HepG2 (cell line): Measurements from ENCODE around the gene THSD1. TPM values are rescaled to one million over a fixed set of nuclear protein-coding genes. Genes with fewer than 3 reads are reported as not detected.
A peak's percentile ranks its signal among the peaks of the same experiment; 100 is the strongest.

Source experiments
- CREB1 ChIP-seq, 2 experiments: fragments of 450-650 bp in 1 of 2; IDR thresholded peaks; 2 replicates each; pipeline ENCODE4 v1.6.1; 2016 to 2017; ENCODE audit warnings: control low read depth in 1 of 2, mild to moderate bottlenecking in 1 of 2, missing compliant biosample characterization in 1 of 2, missing genetic modification characterization in 1 of 2
- GATA4 ChIP-seq: sonication (generic); IDR thresholded peaks from 2 replicates; pipeline ENCODE4 v1.6.1; 2016; ENCODE audit warnings: antibody characterized with exemption, low read depth, borderline replicate concordance
- GATAD2A ChIP-seq: IDR thresholded peaks from 2 replicates; pipeline ENCODE4 v1.6.1; 2016
- HDAC6 ChIP-seq: fragments of 200-600 bp; sonication (generic); IDR thresholded peaks from 2 replicates; pipeline ENCODE4 v1.7.0; 2017; ENCODE audit warnings: mild to moderate bottlenecking, antibody characterized with exemption, low read length, low read depth
- HMG20A ChIP-seq: IDR thresholded peaks from 2 replicates; pipeline ENCODE4 v1.6.1; 2016; ENCODE audit warnings: borderline replicate concordance
- ISX ChIP-seq: sonication (generic); formaldehyde crosslinking; conservative IDR thresholded peaks from 2 replicates; pipeline ENCODE4 v1.5.0; 2020; ENCODE audit warnings: missing genetic modification reagents
- MTA3 ChIP-seq: sonication (generic); formaldehyde crosslinking; IDR thresholded peaks from 2 replicates; pipeline ENCODE4 v1.4.0; 2020; ENCODE audit warnings: missing genetic modification reagents
- PAWR ChIP-seq: sonication (generic); formaldehyde crosslinking; IDR thresholded peaks from 2 replicates; pipeline ENCODE4 v1.4.0; 2020; ENCODE audit warnings: missing genetic modification reagents, mild to moderate bottlenecking, borderline replicate concordance
- POGZ ChIP-seq: sonication (generic); formaldehyde crosslinking; IDR thresholded peaks from 2 replicates; pipeline ENCODE4 v1.4.0; 2020; ENCODE audit warnings: mild to moderate bottlenecking, missing genetic modification reagents
- PRDM4 ChIP-seq: sonication (generic); formaldehyde crosslinking; IDR thresholded peaks from 2 replicates; pipeline ENCODE4 v1.9.0; 2021; ENCODE audit warnings: missing genetic modification reagents, borderline replicate concordance
- PRMT3 ChIP-seq: sonication (generic); formaldehyde crosslinking; IDR thresholded peaks from 2 replicates; pipeline ENCODE4 v1.8.1; 2022; ENCODE audit warnings: low read depth, mild to moderate bottlenecking, moderate library complexity, missing genetic modification reagents, borderline replicate concordance
- RXRA ChIP-seq: sonication (generic); formaldehyde crosslinking; IDR thresholded peaks from 2 replicates; pipeline ENCODE4 v1.5.1; 2020; ENCODE audit warnings: missing genetic modification reagents
- SRSF9 ChIP-seq: fragments of 200-400 bp; formaldehyde crosslinking; IDR thresholded peaks from 2 replicates; pipeline ENCODE4 v1.6.1; 2018; ENCODE audit warnings: borderline replicate concordance, mild to moderate bottlenecking, low read depth, low read length; ENCODE audit not compliant: insufficient read depth, poor library complexity, severe bottlenecking
- THAP11 ChIP-seq: IDR thresholded peaks from 2 replicates; pipeline ENCODE4 v1.6.1; 2016; ENCODE audit warnings: missing biosample characterization, missing genetic modification reagents
- YY1 ChIP-seq: IDR thresholded peaks from 2 replicates; pipeline ENCODE4 v1.6.1; 2011; ENCODE audit warnings: low read length, low read depth, moderate library complexity, mild to moderate bottlenecking; ENCODE audit not compliant: insufficient read depth, insufficient replicate concordance
- ZBTB38 ChIP-seq: sonication (generic); formaldehyde crosslinking; IDR thresholded peaks from 2 replicates; pipeline ENCODE4 v1.5.1; 2020; ENCODE audit warnings: mild to moderate bottlenecking, missing genetic modification reagents
- ZNF672 ChIP-seq: sonication (generic); formaldehyde crosslinking; IDR thresholded peaks from 2 replicates; pipeline ENCODE4 v1.8.1; 2022; ENCODE audit warnings: missing genetic modification reagents
- ZNF724P ChIP-seq: sonication (generic); formaldehyde crosslinking; IDR thresholded peaks from 2 replicates; pipeline ENCODE4 v1.8.0; 2022; ENCODE audit warnings: missing genetic modification reagents, borderline replicate concordance
- polyA plus RNA-seq, 8 experiments: library from polyadenylated mRNA; depleted of rRNA in 3 of 8; stranded (reverse) in 7 of 8; unstranded in 1 of 8; fragments of >200 nt; fragmentation: Illumina TruSeq in 4 of 8; extraction: Trizol in 4 of 8; gene quantifications; 2 replicates each; pipeline versions ENCODE4 v1.2.1 to v1.2.3, GENCODE V29; 2011 to 2016; ENCODE audit warnings: low read depth in 4 of 8, missing spikeins in 1 of 8, mixed read lengths in 1 of 8; ENCODE audit not compliant: insufficient read depth in 1 of 8
- total RNA-seq, 5 experiments: library from RNA; depleted of rRNA; stranded (reverse); fragments of >200 nt; fragmentation: Illumina TruSeq; extraction: Trizol; gene quantifications; 2 replicates each; pipeline ENCODE4 v1.2.3, GENCODE V29; 2016; ENCODE audit warnings: low read depth in 1 of 5
- TF ChIP-seq, protein P1 (sequence below): sonication (generic); formaldehyde crosslinking; IDR thresholded peaks from 2 replicates; pipeline ENCODE4 v1.4.0; 2020; ENCODE audit warnings: missing genetic modification reagents, borderline replicate concordance
- TF ChIP-seq, protein P2 (sequence below): sonication (generic); formaldehyde crosslinking; IDR thresholded peaks from 2 replicates; pipeline ENCODE4 v1.5.0; 2020; ENCODE audit warnings: mild to moderate bottlenecking, missing genetic modification reagents

THSD1 gene
- total and polyA plus RNA-seq, 2 of the 13 experiments (the other 11 are each of a cell fraction or from before 2014, with no cell fraction given), result 0.11 to 0.15 TPM

DNA sequence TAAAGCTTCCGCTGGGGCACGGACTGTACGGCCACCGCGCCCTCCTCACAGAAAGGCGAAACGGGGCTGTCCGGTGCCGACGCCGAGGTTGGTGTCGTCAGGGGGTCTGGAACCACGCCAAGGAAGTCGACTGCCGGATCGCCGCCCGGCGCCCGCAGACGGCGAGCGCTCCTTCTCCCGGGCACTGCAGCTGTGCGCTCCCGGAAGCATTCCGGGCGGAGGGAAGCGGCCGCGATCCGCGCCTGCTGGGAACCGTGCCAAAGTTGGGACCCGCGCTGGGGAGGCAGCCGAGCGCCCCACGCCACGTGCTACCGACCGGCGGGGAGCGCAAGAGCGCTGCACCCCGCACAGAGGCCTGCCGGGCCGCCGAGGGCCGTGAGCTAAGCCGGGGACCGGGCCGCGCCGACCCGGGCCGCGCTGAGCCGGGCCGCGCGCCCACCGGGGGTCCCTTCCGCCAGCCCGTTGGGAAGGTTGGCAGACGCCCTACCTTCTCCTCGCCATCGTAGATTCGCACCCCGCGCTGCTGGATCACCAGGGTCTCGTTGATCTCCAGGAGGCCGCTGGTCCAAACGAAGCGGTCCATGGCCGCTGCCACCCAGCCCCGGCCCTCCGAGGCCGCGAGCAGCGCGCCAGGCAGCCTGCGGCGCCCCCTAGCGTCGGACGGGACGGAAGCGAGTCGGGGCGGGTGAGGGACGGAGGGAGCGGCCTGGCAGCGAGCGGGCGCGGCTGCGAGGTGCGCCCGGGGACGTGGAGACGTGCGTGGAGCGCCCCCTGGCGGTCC is 44.2 kb upstream of the THSD1 start, which contains the start of gene VPS36 (continued):
- TF ChIP-seq PRDM4 (CRISPR knock-in tag) (no peak), THAP11 (peak; percentile 82), HMG20A (CRISPR knock-in tag) (peak; percentile 35; the same call in 1 of the 2 replicates), MTA3 (CRISPR knock-in tag) (no peak), ISX (CRISPR knock-in tag) (no peak), CREB1 (IDR thresholded peaks at IDR 0.05) (peak; percentile 21; the same call in 1 of the 2 replicates), CREB1 (CRISPR knock-in tag; IDR thresholded peaks at IDR 0.05) (no peak), HDAC6 (no peak), POGZ (CRISPR knock-in tag) (peak; percentile 86), SRSF9 (no peak), RXRA (CRISPR knock-in tag) (peak; percentile 32), GATAD2A (CRISPR knock-in tag) (0 out of 2 replicates have a peak, but pooled peaks have one; percentile 32), ZBTB38 (CRISPR knock-in tag) (peak; percentile 89), PAWR (CRISPR knock-in tag) (no peak), ZNF672 (no peak), PRMT3 (peak; percentile 98; the same call in 1 of the 2 replicates), ZNF724P (CRISPR knock-in tag) (peak; percentile 77; the same call in 1 of the 2 replicates), YY1 (peak; percentile 88), GATA4 (no peak)
- TF ChIP-seq, protein P1, sequence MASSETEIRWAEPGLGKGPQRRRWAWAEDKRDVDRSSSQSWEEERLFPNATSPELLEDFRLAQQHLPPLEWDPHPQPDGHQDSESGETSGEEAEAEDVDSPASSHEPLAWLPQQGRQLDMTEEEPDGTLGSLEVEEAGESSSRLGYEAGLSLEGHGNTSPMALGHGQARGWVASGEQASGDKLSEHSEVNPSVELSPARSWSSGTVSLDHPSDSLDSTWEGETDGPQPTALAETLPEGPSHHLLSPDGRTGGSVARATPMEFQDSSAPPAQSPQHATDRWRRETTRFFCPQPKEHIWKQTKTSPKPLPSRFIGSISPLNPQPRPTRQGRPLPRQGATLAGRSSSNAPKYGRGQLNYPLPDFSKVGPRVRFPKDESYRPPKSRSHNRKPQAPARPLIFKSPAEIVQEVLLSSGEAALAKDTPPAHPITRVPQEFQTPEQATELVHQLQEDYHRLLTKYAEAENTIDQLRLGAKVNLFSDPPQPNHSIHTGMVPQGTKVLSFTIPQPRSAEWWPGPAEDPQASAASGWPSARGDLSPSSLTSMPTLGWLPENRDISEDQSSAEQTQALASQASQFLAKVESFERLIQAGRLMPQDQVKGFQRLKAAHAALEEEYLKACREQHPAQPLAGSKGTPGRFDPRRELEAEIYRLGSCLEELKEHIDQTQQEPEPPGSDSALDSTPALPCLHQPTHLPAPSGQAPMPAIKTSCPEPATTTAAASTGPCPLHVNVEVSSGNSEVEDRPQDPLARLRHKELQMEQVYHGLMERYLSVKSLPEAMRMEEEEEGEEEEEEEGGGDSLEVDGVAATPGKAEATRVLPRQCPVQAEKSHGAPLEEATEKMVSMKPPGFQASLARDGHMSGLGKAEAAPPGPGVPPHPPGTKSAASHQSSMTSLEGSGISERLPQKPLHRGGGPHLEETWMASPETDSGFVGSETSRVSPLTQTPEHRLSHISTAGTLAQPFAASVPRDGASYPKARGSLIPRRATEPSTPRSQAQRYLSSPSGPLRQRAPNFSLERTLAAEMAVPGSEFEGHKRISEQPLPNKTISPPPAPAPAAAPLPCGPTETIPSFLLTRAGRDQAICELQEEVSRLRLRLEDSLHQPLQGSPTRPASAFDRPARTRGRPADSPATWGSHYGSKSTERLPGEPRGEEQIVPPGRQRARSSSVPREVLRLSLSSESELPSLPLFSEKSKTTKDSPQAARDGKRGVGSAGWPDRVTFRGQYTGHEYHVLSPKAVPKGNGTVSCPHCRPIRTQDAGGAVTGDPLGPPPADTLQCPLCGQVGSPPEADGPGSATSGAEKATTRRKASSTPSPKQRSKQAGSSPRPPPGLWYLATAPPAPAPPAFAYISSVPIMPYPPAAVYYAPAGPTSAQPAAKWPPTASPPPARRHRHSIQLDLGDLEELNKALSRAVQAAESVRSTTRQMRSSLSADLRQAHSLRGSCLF (CRISPR knock-in tag), result no peak
- TF ChIP-seq, protein P2, sequence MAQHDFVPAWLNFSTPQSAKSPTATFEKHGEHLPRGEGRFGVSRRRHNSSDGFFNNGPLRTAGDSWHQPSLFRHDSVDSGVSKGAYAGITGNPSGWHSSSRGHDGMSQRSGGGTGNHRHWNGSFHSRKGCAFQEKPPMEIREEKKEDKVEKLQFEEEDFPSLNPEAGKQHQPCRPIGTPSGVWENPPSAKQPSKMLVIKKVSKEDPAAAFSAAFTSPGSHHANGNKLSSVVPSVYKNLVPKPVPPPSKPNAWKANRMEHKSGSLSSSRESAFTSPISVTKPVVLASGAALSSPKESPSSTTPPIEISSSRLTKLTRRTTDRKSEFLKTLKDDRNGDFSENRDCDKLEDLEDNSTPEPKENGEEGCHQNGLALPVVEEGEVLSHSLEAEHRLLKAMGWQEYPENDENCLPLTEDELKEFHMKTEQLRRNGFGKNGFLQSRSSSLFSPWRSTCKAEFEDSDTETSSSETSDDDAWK, result no peak
